Fibroblast of lung (primary cell): ENCODE measurements around the gene ATL1.

Source experiments
- EZH2 ChIP-seq: IDR thresholded peaks from 2 replicates; pipeline ENCODE4 v1.5.1; 2012; ENCODE audit warnings: low read length, control low read depth, mild to moderate bottlenecking; ENCODE audit errors: missing control alignments
- TF ChIP-seq, protein P1 (sequence below), 2 donors: IDR thresholded peaks in 1 of 2; conservative IDR thresholded peaks in 1 of 2; 1 replicate in 1 of 2; 2 replicates in 1 of 2; pipeline ENCODE4 v1.5.1; 2011 to 2012; ENCODE audit warnings: low read length in 2 of 2, control low read depth in 1 of 2, inconsistent platforms in 1 of 2, low read depth in 1 of 2, mild to moderate bottlenecking in 1 of 2

DNA sequence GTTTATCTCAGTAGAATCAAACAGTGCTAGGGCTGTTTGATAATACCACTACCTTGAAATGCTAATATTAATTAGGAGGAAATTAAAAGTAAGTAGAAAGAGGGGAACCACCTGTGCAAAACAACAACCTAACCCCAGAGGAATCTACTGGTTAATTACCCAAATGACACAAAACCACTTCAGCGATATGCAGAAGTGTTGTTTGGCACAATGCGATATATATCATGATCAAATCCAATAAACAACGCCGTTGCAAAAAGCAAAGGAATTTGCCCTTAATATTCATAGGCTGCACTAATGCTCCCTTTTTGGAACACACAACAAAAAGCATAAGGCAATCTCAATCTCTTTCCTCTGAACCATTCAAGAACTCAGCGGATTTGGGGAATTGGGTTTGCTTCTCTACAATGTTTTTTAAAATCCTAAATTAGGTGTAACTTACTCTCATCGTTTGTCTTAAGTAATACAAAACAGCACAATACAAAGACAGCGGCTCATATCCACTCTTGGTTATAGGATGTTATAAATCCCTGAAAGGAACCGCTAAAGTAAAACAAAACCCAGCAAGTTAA, 29.1 kb upstream of the ATL1 start:
- TF ChIP-seq, protein P1, sequence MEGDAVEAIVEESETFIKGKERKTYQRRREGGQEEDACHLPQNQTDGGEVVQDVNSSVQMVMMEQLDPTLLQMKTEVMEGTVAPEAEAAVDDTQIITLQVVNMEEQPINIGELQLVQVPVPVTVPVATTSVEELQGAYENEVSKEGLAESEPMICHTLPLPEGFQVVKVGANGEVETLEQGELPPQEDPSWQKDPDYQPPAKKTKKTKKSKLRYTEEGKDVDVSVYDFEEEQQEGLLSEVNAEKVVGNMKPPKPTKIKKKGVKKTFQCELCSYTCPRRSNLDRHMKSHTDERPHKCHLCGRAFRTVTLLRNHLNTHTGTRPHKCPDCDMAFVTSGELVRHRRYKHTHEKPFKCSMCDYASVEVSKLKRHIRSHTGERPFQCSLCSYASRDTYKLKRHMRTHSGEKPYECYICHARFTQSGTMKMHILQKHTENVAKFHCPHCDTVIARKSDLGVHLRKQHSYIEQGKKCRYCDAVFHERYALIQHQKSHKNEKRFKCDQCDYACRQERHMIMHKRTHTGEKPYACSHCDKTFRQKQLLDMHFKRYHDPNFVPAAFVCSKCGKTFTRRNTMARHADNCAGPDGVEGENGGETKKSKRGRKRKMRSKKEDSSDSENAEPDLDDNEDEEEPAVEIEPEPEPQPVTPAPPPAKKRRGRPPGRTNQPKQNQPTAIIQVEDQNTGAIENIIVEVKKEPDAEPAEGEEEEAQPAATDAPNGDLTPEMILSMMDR (conservative IDR thresholded peaks at IDR 0.05 in 1 of 2, IDR thresholded peaks at IDR 0.05 in 1 of 2; ENCODE audit: low read depth in 1 of 2, low read length in 2 of 2), result no peak
- no peak for TF ChIP-seq EZH2
